ENCODE results near the gene SORBS1. TPM values are rescaled to one million over a fixed set of nuclear protein-coding genes. Genes with fewer than 3 reads are reported as not detected.
A peak's percentile ranks its signal among the peaks of the same experiment; 100 is the strongest.

Gene SORBS1
- total RNA-seq, 1 donor from 2014 or later = 5.1 TPM

DNA sequence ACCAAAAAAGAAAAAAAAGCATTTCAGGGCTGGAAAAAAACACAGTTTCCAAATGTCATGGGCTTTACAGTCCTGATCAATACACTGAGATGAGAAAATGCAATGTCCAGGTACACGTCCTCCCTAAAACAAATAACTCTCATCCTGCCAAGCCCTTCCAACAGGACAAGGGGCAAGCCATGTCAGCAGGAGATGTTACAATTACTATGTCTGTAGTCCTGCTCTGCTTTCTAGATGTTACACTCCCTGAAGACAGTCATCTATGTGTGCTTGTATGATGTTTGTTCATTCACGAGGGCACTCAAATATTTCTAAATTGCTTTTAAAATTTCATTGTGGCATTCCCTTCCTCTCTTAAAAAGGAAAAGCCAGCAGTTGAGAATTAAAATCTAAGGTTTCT, 103.2 kb downstream of the SORBS1 start:
- no peaks in the 10 kb centered on the region for H3K36me3 ChIP-seq (ENCODE audit: insufficient read depth, low read length)
- H3K9me3 ChIP-seq (ENCODE audit: insufficient read depth, low read depth, low read length) = no peaks in the 10 kb centered on the region
- H3K4me3 ChIP-seq (ENCODE audit: insufficient read depth, low read depth, low read length) = no peak overlapping the region
- H3K4me1 ChIP-seq (ENCODE audit: insufficient read depth, low read length) = peaks cover 4% of the 10 kb centered on the region
- FAIRE-seq = no peak
- no peak overlapping the region for H2AFZ ChIP-seq (ENCODE audit: low read depth, low read length)
- TF ChIP-seq, protein P1, sequence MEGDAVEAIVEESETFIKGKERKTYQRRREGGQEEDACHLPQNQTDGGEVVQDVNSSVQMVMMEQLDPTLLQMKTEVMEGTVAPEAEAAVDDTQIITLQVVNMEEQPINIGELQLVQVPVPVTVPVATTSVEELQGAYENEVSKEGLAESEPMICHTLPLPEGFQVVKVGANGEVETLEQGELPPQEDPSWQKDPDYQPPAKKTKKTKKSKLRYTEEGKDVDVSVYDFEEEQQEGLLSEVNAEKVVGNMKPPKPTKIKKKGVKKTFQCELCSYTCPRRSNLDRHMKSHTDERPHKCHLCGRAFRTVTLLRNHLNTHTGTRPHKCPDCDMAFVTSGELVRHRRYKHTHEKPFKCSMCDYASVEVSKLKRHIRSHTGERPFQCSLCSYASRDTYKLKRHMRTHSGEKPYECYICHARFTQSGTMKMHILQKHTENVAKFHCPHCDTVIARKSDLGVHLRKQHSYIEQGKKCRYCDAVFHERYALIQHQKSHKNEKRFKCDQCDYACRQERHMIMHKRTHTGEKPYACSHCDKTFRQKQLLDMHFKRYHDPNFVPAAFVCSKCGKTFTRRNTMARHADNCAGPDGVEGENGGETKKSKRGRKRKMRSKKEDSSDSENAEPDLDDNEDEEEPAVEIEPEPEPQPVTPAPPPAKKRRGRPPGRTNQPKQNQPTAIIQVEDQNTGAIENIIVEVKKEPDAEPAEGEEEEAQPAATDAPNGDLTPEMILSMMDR (IDR thresholded peaks at IDR 0.05; ENCODE audit: insufficient read depth, low read depth, low read length) = no peak
- TF ChIP-seq EZH2 (IDR thresholded peaks at IDR 0.05; ENCODE audit: insufficient read depth, low read length) = no peak
- no peak overlapping the region for H3K9ac ChIP-seq (ENCODE audit: low read length)
- H3K4me2 ChIP-seq (ENCODE audit: low read length) = no peak overlapping the region
- no peaks in the 10 kb centered on the region for H4K20me1 ChIP-seq (ENCODE audit: insufficient read depth, low read length)
- Mint-ChIP-seq H3K4me3 (ENCODE audit: unreplicated experiment) (no peak overlapping the region), H3K27ac (ENCODE audit: unreplicated experiment) (no peak overlapping the region), H3K27me3 (ENCODE audit: low read depth, unreplicated experiment) (no peaks in the 10 kb centered on the region), H3K9me3 (ENCODE audit: unreplicated experiment) (no peaks in the 10 kb centered on the region), H3K4me1 (ENCODE audit: low read depth, unreplicated experiment) (peaks cover 9% of the 10 kb centered on the region), H3K36me3 (ENCODE audit: low read depth, unreplicated experiment) (no peaks in the 10 kb centered on the region)
- no peak for DNase-seq (ENCODE audit: low read depth)
- H3K27ac ChIP-seq (ENCODE audit: low read depth, low read length) = no peak overlapping the region
- H3K79me2 ChIP-seq (ENCODE audit: insufficient read depth, low read length) = no peaks in the 10 kb centered on the region
- H3K27me3 ChIP-seq (ENCODE audit: insufficient read depth, low read length) = no peaks in the 10 kb centered on the region

DNA sequence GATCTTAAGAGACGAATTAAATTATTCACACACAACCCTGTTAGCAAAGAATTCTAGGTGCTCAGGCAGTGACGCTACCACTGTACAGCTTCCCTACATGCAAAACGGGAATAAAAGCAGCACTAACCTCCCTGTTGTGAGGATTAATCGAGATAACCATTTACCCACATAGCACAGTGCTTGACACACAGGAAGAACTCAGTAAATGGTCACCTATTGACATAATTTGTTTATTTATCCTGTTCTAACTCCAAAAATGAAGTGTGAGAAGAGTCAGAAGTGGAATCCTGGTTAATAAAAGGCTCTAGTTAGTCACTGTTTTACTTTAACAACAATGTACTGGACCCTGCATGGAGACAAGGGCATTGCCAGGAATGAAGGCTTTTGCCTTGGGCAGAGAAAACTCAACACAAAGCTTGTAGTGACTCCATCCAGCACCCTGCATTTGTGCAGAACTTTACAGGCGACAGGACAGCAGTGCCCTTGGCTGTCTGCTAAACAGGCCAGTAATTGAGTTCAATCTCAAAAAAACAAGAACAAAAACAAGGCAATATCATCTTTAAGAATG, 103.8 kb downstream of the SORBS1 start:
- Mint-ChIP-seq H3K4me3 (ENCODE audit: unreplicated experiment) (no peak overlapping the region), H3K4me1 (ENCODE audit: low read depth, unreplicated experiment) (peaks cover 9% of the 10 kb centered on the region), H3K36me3 (ENCODE audit: low read depth, unreplicated experiment) (no peaks in the 10 kb centered on the region), H3K27ac (ENCODE audit: unreplicated experiment) (no peak overlapping the region), H3K9me3 (ENCODE audit: unreplicated experiment) (no peaks in the 10 kb centered on the region), H3K27me3 (ENCODE audit: low read depth, unreplicated experiment) (no peaks in the 10 kb centered on the region)
- H2AFZ ChIP-seq (ENCODE audit: low read depth, low read length) = no peak overlapping the region
- peak; percentile 32 for DNase-seq (ENCODE audit: low read depth)
- no peaks in the 10 kb centered on the region for H3K79me2 ChIP-seq (ENCODE audit: insufficient read depth, low read length)
- no peak overlapping the region for H3K27ac ChIP-seq (ENCODE audit: low read depth, low read length)
- TF ChIP-seq, protein P1 (IDR thresholded peaks at IDR 0.05; ENCODE audit: insufficient read depth, low read depth, low read length) = no peak
- no peak for TF ChIP-seq EZH2 (IDR thresholded peaks at IDR 0.05; ENCODE audit: insufficient read depth, low read length)
- no peaks in the 10 kb centered on the region for H3K9me3 ChIP-seq (ENCODE audit: insufficient read depth, low read depth, low read length)
- peaks cover 4% of the 10 kb centered on the region for H3K4me1 ChIP-seq (ENCODE audit: insufficient read depth, low read length)
- no peak overlapping the region for H3K4me3 ChIP-seq (ENCODE audit: insufficient read depth, low read depth, low read length)
- no peak overlapping the region for H3K9ac ChIP-seq (ENCODE audit: low read length)
- no peak for FAIRE-seq
- no peaks in the 10 kb centered on the region for H3K27me3 ChIP-seq (ENCODE audit: insufficient read depth, low read length)
- H3K36me3 ChIP-seq (ENCODE audit: insufficient read depth, low read length) = no peaks in the 10 kb centered on the region
- no peak overlapping the region for H3K4me2 ChIP-seq (ENCODE audit: low read length)
- no peaks in the 10 kb centered on the region for H4K20me1 ChIP-seq (ENCODE audit: insufficient read depth, low read length)

GRCh38 chr10:95456516-95456915, 104.7 kb downstream of the SORBS1 start:
- no peak overlapping the region for H3K4me2 ChIP-seq (ENCODE audit: low read length)

More at GRCh38 chr10:95456516-95456915, 104.7 kb downstream of the SORBS1 start:
- FAIRE-seq = no peak
- Mint-ChIP-seq H3K9me3 (ENCODE audit: unreplicated experiment) (no peaks in the 10 kb centered on the region), H3K4me1 (ENCODE audit: low read depth, unreplicated experiment) (peaks cover 14% of the 10 kb centered on the region), H3K36me3 (ENCODE audit: low read depth, unreplicated experiment) (no peaks in the 10 kb centered on the region), H3K27me3 (ENCODE audit: low read depth, unreplicated experiment) (no peaks in the 10 kb centered on the region), H3K27ac (ENCODE audit: unreplicated experiment) (no peak overlapping the region), H3K4me3 (ENCODE audit: unreplicated experiment) (no peak overlapping the region)
- Histone ChIP-seq H3K27me3 (ENCODE audit: insufficient read depth, low read length) (no peaks in the 10 kb centered on the region), H3K27ac (ENCODE audit: low read depth, low read length) (no peak overlapping the region), H3K9ac (ENCODE audit: low read length) (no peak overlapping the region), H3K4me3 (ENCODE audit: insufficient read depth, low read depth, low read length) (no peak overlapping the region), H2AFZ (ENCODE audit: low read depth, low read length) (no peak overlapping the region), H3K79me2 (ENCODE audit: insufficient read depth, low read length) (no peaks in the 10 kb centered on the region), H3K9me3 (ENCODE audit: insufficient read depth, low read depth, low read length) (no peaks in the 10 kb centered on the region), H3K36me3 (ENCODE audit: insufficient read depth, low read length) (no peaks in the 10 kb centered on the region), H3K4me1 (ENCODE audit: insufficient read depth, low read length) (peaks cover 4% of the 10 kb centered on the region), H4K20me1 (ENCODE audit: insufficient read depth, low read length) (no peaks in the 10 kb centered on the region)
- no peak for TF ChIP-seq EZH2 (IDR thresholded peaks at IDR 0.05; ENCODE audit: insufficient read depth, low read length)
- TF ChIP-seq, protein P1 (IDR thresholded peaks at IDR 0.05; ENCODE audit: insufficient read depth, low read depth, low read length) = no peak
- no peak for DNase-seq (ENCODE audit: low read depth)

All from astrocyte (in vitro differentiated cells and primary cell).